PC-9 (cell line): Measurements from ENCODE around the gene RPA3.

Source experiments
- EZH2 ChIP-seq: fragments of 200-600 bp; sonication (generic); IDR thresholded peaks from 2 replicates; pipeline ENCODE4 v1.8.0; 2017; ENCODE audit warnings: antibody characterized with exemption, low read depth
- TF ChIP-seq, protein P1 (sequence below): fragments of 200-600 bp; sonication (generic); conservative IDR thresholded peaks from 2 replicates; pipeline ENCODE4 v1.6.1; 2017; ENCODE audit warnings: mixed run types, antibody characterized with exemption, mild to moderate bottlenecking, moderate library complexity

DNA sequence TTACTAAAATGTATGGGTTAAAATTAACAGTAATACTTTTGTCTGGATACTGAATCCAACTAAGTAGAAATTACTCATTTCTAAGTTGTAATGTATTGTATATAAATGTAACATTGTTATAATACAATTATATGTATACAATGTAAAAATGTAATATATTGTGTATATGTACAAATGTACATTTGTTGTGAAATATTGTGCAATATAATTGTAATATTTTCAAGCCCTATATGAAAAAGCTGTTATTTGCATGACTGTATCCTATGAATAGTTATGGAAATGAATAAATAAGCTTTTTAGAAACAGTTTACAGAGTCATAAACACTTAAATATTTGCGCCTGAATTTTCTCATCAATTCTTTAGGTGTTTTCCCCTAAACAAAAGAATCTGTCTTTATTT lies 98.2 kb downstream of the RPA3 start:
- TF ChIP-seq, protein P1, sequence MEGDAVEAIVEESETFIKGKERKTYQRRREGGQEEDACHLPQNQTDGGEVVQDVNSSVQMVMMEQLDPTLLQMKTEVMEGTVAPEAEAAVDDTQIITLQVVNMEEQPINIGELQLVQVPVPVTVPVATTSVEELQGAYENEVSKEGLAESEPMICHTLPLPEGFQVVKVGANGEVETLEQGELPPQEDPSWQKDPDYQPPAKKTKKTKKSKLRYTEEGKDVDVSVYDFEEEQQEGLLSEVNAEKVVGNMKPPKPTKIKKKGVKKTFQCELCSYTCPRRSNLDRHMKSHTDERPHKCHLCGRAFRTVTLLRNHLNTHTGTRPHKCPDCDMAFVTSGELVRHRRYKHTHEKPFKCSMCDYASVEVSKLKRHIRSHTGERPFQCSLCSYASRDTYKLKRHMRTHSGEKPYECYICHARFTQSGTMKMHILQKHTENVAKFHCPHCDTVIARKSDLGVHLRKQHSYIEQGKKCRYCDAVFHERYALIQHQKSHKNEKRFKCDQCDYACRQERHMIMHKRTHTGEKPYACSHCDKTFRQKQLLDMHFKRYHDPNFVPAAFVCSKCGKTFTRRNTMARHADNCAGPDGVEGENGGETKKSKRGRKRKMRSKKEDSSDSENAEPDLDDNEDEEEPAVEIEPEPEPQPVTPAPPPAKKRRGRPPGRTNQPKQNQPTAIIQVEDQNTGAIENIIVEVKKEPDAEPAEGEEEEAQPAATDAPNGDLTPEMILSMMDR = no peak
- no peak for TF ChIP-seq EZH2
